ENCODE results near the gene ZNF529.
"Not testable (repeated sequence)": the region's sequence is repeated elsewhere in the genome, so short reads cannot be mapped to it uniquely, and the experiment has no call there.

Gene ZNF529

GRCh38 chr19:36573020-36573894 lies at the start of gene ZNF529:
TSS of gene ZNF529 (minus strand) at chr19:36573292. CDS start at chr19:36572346, 946 bp downstream.
- DNase-seq, result peak; percentile 29 to 95 (median 80)

GRCh38 chr19:36605877-36606478 lies 32.9 kb upstream of the ZNF529 start:
- no peak for DNase-seq

- DNase-seq, result peak in 49 of 56 donors; percentile 4 to 86 (median 65)
Measured at GRCh38 chr19:36605101-36605876, 32.2 kb upstream of the ZNF529 start, which contains the start of gene ZNF382. TSS of gene ZNF382 (plus strand) at chr19:36605313. CDS start at chr19:36609915, 4,602 bp downstream.

- peak in 52 of 56 donors; percentile 10 to 82 (median 60) for DNase-seq
Measured at GRCh38 chr19:36604656-36605100, 31.6 kb upstream of the ZNF529 start.

GRCh38 chr19:36602681-36603080 lies 29.6 kb upstream of the ZNF529 start:
- not testable (repeated sequence) for DNase-seq

GRCh38 chr19:36579255-36579654 lies 6.2 kb upstream of the ZNF529 start:
- no peak for DNase-seq

GRCh38 chr19:36577271-36577996 lies 4.3 kb upstream of the ZNF529 start:
- no peak for DNase-seq

- DNase-seq, result no peak
Measured at GRCh38 chr19:36574741-36575140, 1.6 kb upstream of the ZNF529 start.

GRCh38 chr19:36573895-36574720 lies 1.0 kb upstream of the ZNF529 start:
- DNase-seq, result peak in 4 of 56 donors; percentile 5 to 28 (median 14)

- no peak for DNase-seq
Measured at GRCh38 chr19:36572593-36573019, 486 bp downstream of the ZNF529 start.

- DNase-seq, result no peak
Measured at GRCh38 chr19:36564391-36564790, 8.7 kb downstream of the ZNF529 start.

- no peak for DNase-seq
Measured at GRCh38 chr19:36547001-36547732, 25.9 kb downstream of the ZNF529 start.

- DNase-seq, result peak in 9 of 56 donors; percentile 0 to 43 (median 28)
Measured at GRCh38 chr19:36528921-36529518, 44.1 kb downstream of the ZNF529 start.

- DNase-seq, result peak; percentile 86 to 99 (median 95)
Measured at GRCh38 chr19:36528194-36528920, 44.7 kb downstream of the ZNF529 start, which contains the start of gene ZNF260. TSS of gene ZNF260 (minus strand) at chr19:36528271. CDS start at chr19:36515238, 13,033 bp downstream.

GRCh38 chr19:36527873-36528193 lies 45.3 kb downstream of the ZNF529 start:
- DNase-seq, result no peak

GRCh38 chr19:36527341-36527740 lies 45.8 kb downstream of the ZNF529 start:
- no peak for DNase-seq

- no peak for DNase-seq
Measured at GRCh38 chr19:36526581-36526980, 46.5 kb downstream of the ZNF529 start.

- no peak for DNase-seq
Measured at GRCh38 chr19:36524617-36525016, 48.5 kb downstream of the ZNF529 start.

Data from amygdala (tissue), 56 donors.